Cerebellar cortex (tissue), 1 donor: ENCODE measurements around the gene ZNF560.
A peak's percentile ranks its signal among the peaks of the same experiment; 100 is the strongest.
"Not testable (repeated sequence)": the region's sequence is repeated elsewhere in the genome, so short reads cannot be mapped to it uniquely, and the experiment has no call there.

Source experiments
- DNase-seq: peaks from one replicate; pipeline ENCODE4 v3.0.0-alpha.2; 2015; ENCODE audit warnings: low spot score

ZNF560 gene

GRCh38 chr19:9498183-9498902 is at the start of gene ZNF560:
TSS of gene ZNF560 (minus strand) at chr19:9498616. CDS start at chr19:9475313, 23,303 bp downstream.
- DNase-seq: no peak

GRCh38 chr19:9547870-9548269 is 49.5 kb upstream of the ZNF560 start:
- no peak for DNase-seq

GRCh38 chr19:9541281-9541680 is 42.9 kb upstream of the ZNF560 start:
- not testable (repeated sequence) for DNase-seq

- not testable (repeated sequence) for DNase-seq
These were observed 41.5 kb upstream of the ZNF560 start for GRCh38 chr19:9539921-9540320.

GRCh38 chr19:9539201-9539600 is 40.8 kb upstream of the ZNF560 start:
- not testable (repeated sequence) for DNase-seq

DNA sequence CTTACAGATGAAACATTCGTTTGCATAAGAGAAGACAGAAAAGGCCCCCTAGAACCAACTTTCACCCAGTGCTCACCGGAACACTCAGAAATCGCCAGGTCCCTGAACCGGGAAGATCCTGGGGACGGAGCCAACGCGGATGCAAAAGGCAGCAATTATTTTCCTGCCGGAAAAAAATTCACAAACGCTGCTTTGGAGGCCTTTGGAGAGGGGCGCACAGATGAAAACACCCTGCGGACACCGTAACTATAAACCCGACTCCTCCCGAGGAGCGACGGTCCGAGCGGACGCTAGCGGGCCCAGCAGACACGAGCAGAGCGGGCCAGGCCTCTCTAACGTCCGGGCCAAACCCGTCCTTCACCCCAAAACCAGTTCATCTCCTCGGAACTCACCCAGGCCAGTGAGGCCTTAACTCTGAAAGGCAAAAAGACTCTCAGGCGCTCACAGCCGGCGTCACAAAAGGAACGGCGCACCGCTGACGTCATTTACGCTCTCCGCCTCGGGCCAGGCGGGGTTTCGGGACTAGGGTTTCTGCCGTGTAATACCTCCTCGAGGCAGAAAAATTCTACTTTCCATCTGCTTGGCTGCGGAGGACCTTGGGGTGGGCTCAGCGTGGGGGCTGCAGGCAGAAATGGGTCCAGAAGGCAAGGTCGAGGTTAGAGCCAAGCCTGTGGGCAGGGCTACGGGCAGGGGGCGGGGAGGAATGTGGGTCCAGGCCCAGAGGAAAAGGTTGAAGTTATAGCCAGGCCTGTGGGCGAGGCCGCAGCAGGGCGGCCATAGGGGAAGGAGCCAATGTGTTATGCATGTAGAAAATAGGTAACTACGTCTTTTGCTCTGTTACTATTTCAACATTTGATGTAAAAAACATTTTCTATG is 40.0 kb upstream of the ZNF560 start, which contains the start of gene ZNF426:
ZNF426 (minus strand) TSS at position 463 of the 876 bp plus-strand sequence. CDS start 2,413 bp downstream, outside the sequence.
- DNase-seq: peak; percentile 83

- DNase-seq: no peak
These were observed 37.5 kb upstream of the ZNF560 start for GRCh38 chr19:9535934-9536333.

GRCh38 chr19:9531933-9532332 is 33.5 kb upstream of the ZNF560 start:
- no peak for DNase-seq

- no peak for DNase-seq
These were observed 30.4 kb upstream of the ZNF560 start for GRCh38 chr19:9528757-9529336.

DNA sequence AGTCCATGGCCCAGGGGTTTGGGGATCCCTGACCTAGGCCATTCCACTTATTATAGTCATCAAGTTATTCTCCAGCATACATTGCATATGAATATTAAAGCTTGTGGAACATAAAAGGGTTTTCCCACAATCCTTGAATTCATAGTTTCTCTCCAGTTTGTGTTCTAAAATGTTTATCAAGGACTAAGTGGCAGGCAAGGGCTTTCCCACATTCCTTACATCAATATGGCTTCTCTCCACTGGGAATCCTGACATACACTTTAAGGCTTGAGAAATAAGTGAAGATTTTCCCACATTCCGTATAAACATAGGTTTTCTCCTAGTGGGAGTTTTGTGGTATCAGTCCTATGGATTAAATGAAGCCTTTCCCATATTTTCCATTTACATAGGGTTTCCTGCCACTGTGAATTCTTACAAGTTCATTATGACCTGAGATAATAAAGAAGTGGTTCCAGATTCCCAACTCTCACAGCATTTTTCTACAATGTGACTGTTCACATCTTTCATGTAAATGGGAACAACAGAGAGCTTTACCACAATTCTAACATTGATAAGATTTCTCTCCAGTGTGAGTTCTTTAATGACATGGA is 25.6 kb upstream of the ZNF560 start:
- no peak for DNase-seq

- no peak for DNase-seq
These were observed 8.9 kb upstream of the ZNF560 start for GRCh38 chr19:9507285-9507684.

DNA sequence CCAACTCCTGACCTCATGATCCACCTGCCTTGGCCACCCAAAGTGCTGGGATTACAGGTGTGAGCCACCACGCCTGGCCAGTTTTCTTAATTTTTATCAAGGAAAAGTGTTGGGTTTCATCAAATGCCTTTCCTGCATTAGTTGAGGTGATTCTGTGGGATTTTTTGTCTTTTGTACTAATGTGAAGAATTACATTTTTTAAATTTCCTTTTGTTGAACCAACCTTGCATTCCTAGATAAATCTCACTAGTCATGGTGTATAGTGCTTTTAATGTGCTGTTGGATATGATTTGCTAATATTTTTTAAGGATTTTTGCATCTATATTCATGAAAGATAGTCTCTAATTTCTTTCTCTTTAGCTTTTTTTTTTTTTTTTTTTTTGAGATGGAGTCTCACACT is 2.4 kb upstream of the ZNF560 start:
- DNase-seq: no peak

GRCh38 chr19:9494096-9494495 is 4.3 kb downstream of the ZNF560 start:
- DNase-seq: no peak

DNA sequence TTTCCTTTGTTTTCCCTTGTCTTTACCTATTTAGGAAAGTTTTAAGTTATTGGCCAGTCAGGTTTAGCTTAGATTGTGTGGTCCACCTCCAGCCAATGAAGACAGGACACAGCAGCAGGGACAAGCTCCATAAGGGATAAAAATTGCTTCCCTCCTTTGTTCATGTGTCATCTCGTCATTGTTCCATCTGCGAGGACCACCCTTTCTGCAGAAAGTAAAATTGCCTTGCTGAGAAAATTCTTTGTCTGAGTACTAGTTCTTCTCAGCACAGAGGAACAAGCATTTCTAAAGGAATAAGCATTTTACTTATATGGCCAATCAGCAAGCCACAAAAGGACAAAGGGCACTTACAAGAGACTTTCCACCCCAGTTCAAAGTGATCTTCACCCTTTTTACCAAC is 11.4 kb downstream of the ZNF560 start:
- no peak for DNase-seq

- DNase-seq: no peak
These were observed 13.3 kb downstream of the ZNF560 start for GRCh38 chr19:9485140-9485539.

- no peak for DNase-seq
These were observed 23.4 kb downstream of the ZNF560 start for GRCh38 chr19:9474975-9475374.

- DNase-seq: no peak
These were observed 31.3 kb downstream of the ZNF560 start for GRCh38 chr19:9467161-9467560.

GRCh38 chr19:9461938-9462337 is 36.5 kb downstream of the ZNF560 start:
- DNase-seq: no peak

- DNase-seq: no peak
These were observed 42.3 kb downstream of the ZNF560 start for GRCh38 chr19:9456018-9456689.

DNA sequence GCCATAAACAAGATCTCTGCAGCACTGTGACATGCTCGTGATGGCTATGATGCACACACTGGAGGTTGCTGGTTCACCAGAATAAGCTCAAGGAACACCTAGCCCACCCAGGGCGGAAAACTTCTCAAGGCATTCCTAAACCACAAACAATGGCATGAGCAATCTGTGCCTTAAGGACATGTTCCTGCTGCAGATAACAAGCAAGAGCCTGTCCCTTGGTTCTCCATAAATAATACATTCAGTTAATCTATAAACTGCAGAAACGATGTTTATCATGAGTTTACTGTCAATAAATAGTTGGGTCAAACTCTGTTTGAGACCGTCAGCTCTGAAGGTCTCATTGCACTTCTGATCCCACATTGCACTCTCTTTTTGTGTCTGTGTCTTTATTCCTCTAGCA is 44.5 kb downstream of the ZNF560 start:
- DNase-seq: no peak

- DNase-seq: no peak
These were observed 53.4 kb downstream of the ZNF560 start for GRCh38 chr19:9445037-9445436.

GRCh38 chr19:9436358-9436757 is 62.1 kb downstream of the ZNF560 start:
- DNase-seq: no peak
